Subcutaneous adipose tissue (tissue), 4 donors: ENCODE results near the gene TULP4. TPM values are rescaled to one million over a fixed set of nuclear protein-coding genes. Genes with fewer than 3 reads are reported as not detected.

ENCODE experiments used
- total RNA-seq, 4 donors: library from RNA; depleted of rRNA; stranded (reverse); fragments of >200 nt; gene quantifications; one replicate each; pipeline ENCODE4 v1.1.0, GENCODE V29; 2016
- TF ChIP-seq, protein P1 (sequence below): fragments of 450-650 bp; IDR thresholded peaks from one replicate; pipeline ENCODE4 v1.5.1; 2016; ENCODE audit warnings: low read depth, mild to moderate bottlenecking, control low read depth, antibody characterized with exemption, moderate library complexity

Gene TULP4
- total RNA-seq, 4 donors from 2014 or later = 83.6 to 170 (median 123) TPM

DNA sequence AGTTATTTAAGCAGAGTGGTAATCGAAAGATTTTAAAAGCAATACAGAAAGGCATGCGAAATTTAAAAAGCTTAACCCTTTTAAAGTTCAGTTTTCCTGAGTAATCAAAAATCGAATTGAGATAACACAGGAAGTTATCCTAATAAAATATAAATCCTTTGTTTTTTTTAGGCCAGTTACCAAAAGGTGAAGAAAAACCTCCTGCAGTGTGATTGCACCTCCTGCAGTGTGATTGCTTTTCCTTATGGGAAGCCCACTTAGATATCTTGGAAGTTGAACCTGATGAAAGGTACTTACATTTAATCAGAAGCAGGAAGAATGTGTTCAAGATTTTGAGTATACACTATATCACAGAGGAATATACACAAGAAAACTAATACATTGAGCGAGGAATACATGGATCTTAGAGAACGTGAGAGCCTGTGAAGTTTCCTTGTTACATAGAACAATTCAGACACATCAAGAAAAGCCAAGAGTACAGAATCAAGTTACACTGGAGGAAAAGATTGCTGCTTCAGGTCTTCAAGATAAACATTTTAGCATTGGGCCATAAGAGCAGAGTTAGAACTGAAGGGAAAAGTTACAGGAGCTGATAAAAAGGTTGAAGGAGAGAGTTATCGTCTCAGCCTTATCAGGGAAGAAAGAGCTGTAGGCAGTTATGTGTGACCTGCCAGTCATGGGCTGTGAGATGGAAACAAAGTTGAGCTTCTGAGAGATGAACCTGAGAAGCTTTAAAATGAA lies 240.0 kb downstream of the TULP4 start:
- TF ChIP-seq, protein P1, sequence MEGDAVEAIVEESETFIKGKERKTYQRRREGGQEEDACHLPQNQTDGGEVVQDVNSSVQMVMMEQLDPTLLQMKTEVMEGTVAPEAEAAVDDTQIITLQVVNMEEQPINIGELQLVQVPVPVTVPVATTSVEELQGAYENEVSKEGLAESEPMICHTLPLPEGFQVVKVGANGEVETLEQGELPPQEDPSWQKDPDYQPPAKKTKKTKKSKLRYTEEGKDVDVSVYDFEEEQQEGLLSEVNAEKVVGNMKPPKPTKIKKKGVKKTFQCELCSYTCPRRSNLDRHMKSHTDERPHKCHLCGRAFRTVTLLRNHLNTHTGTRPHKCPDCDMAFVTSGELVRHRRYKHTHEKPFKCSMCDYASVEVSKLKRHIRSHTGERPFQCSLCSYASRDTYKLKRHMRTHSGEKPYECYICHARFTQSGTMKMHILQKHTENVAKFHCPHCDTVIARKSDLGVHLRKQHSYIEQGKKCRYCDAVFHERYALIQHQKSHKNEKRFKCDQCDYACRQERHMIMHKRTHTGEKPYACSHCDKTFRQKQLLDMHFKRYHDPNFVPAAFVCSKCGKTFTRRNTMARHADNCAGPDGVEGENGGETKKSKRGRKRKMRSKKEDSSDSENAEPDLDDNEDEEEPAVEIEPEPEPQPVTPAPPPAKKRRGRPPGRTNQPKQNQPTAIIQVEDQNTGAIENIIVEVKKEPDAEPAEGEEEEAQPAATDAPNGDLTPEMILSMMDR = no peak

GRCh38 chr6:158552796-158553138 lies 240.5 kb downstream of the TULP4 start:
- TF ChIP-seq, protein P1 = no peak

DNA sequence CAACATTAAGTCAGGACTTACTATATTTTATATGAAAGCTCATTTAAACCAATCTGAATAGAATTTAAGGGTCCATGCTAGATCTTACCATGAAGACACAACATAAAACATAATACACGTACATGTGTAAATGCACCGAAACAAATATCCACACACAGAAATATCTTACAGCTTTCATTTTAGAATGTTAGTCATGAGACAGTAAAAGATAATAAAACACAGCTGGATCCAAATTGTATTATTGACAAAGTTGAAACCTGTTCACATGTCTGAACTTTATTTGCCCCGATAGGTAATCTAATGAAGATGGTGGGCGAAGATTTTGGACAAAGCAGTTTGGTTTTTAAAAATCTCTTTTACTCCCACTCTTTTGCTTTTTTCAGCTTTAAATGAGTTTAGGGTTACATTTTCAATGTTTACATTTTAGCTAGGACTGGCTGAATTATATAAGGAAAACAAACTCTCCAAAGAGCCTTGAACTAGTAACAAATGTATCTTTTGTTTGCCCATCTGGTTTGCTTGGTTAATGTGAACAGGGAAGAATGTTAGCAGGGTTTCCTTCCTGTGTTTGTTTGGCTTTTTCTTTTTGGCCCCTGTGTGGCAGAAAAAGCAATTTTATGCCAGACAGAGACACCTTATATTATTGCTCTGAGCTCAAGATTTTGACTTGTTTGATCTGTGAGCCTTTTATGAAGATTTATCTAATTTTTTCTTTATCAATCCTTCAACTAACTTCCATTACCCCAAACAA lies 242.5 kb downstream of the TULP4 start:
- TF ChIP-seq, protein P1 = no peak

DNA sequence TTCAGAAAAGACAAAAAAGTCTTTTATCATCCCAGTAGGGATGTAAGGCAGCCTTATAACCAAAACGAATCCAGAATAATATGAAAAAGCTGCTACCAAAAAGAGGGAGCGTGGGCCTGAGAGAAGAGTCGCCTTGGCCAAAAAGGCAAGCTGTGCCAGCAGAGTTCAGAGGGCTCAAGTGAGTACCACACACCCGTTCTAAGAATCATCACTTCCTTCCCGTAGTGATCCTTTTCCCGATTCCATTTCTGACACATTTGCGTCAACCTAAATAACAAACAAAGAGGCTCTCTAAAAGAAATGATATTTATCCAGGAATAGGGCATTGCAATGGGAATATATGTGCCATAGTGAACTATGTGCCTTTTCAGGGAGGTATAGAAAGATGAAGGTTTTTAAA lies 243.8 kb downstream of the TULP4 start:
- TF ChIP-seq, protein P1 = no peak

GRCh38 chr6:158557927-158558326 lies 245.7 kb downstream of the TULP4 start:
- TF ChIP-seq, protein P1 = no peak

DNA sequence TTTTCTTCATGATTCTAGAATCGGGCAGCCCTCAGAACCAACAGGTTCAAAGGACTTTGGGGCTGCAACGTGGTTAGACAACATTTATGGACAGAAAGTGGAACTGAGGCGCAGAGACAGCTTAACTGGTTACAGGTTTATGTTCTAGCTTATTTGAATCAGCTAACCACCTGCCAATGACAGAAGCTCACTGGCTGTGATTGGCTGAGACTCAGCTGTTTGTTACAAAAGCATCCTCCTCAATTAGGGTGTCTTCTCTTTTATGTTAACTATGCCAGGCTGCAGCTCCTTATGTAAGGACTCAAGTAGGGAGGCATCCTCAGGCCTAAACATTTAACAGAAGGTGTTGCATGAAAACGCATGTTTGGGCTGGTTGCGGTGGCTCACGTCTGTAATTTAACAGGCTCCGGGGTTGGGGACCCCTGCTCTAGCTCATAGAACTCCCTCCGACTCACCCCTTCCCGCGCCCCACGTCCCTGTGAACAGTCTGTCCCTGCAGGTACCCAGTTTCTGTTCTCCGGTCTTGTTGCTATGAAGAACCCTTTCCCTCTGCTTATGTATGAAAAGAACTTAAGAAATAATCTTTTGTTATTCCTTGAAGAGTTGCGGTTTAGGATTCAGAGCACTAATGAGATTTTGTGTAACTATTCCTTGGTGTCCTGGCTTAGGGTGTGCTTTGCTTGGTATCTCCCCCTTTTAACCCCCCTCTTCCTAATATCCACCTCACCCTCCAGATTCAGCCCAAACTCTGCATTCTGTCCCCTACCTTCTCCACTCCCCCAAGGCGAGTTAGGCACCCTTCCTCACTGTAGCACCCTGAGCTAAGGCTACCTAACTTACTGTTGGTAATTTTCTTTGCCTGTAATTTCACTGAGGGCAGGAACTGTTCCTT lies 246.4 kb downstream of the TULP4 start:
- TF ChIP-seq, protein P1 = no peak

GRCh38 chr6:158559338-158559894 lies 247.2 kb downstream of the TULP4 start:
- TF ChIP-seq, protein P1 = no peak
